Stimulated activated CD4-positive, alpha-beta T cell treated with anti-CD3 and anti-CD28 coated beads, Interleukin-1b, Interleukin-23, amount 100 ng/mL, for 4 hours (primary cell): ENCODE results near the gene THRB.

ENCODE experiments used
- DNase-seq, 2 donors: peaks; one replicate each; pipeline ENCODE4 v3.0.0-alpha.2; 2020; ENCODE audit warnings: low read depth in 2 of 2

THRB gene

GRCh38 chr3:24351779-24352469, 142.7 kb downstream of the THRB start:
- DNase-seq: no peak

DNA sequence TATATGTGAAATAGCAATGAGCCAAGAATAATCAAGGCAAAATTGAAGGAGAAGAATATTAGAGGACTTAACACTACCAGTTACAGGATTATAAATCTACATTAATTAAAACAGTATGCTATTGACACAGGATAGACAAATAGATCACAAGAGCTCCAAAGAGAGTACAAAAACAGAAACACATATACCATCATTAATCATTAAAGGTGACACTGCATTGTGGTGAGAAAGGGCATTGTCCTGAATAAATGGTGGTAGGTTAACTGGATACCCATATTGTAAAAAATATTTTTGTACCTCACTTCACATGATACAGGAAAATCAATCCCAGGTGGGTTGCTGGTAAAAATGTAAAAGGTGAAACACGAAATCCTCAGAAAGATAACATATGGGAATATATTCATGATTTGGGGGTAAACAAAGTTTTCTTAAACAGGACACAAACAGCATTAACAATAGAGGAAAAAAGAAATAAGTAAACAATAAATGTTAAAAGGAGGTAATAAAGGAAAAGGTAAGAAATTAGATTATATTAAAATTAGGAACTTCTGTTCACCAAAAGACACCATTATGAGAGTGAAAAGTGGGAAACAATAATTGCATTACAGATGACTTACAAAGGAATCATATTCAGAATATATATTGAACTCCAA, 145.2 kb downstream of the THRB start:
- no peak for DNase-seq

DNA sequence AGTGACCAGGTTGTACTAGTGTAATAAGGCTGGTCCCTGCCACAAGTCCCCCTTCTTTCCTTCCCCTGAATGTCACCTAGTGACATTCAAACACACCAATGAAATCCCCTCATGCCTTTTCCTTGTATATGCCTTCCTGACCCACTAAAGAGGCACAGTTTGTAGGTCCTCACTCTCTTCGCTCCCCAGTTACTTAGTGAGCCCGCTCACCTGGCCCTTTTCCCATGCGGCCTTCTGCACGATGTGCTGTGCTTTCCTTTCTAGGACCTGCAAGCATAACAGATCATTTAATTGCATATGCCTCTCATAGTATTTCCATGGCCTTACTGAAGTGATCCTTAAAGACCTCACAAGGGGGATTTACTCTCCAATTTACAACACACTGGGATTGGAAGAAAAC, 146.3 kb downstream of the THRB start:
- DNase-seq: no peak

DNA sequence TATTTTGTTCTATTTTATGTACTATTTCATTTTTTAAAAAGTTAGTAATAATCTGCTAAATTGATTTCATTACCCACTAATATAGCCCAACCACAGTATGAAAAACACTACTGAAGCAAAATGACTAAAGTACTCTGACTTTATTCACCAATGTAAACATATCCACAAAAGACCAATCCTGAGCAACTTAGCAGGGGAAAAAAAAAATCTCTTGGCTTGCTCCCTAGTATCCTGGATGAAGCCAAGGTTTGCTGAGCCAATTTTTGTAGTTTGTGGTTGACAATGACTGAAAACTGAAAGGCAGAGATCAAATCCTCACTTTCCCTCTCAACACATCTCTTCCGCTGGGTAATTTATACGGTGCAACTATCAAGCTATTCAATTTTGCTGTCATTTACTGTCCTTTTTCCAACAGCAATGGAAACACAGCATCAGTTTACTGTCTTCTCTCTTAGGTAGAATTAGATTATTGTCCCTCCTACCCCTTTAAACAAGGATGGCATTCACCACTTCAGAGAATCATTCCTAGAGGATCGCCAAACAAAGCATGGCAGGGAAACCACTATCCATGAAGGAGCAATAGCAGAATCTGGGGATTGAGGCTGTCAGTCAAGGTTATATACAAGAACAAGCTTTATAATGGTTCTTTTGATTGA, 149.7 kb downstream of the THRB start:
- no peak for DNase-seq

DNA sequence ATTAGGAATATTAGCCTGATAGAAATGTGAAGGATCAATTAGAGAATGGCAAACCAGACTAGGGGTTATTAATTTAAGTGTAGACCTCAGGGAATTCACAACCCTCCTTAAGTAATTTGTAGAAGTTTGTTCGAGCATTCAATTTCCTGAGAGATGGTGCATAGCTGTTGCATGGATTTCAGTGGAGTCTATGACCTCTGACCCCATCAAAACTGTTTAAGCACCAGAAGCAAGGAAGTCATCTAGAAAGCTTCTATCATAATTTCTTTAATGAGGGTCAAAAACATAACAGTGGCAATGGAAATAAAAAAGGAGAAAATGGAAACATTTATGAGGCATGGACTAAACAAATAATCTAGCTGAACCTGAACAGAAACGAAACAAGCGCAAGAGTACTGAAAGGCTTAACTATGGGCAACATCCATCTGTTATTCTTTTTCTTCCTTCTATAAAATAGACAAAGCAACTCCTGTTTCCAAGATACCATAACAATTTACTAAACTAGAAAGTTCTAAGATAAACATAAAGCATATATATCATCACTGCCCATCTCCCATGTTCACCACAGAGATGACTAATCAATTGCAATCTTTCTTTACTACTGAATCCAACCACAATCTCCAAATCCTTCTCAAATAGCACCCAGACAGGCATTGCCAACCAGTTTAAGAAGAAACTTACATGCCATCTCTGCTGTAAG, 151.4 kb downstream of the THRB start:
- no peak for DNase-seq

- no peak for DNase-seq
These were observed 152.4 kb downstream of the THRB start for GRCh38 chr3:24342275-24342674.

- DNase-seq: no peak
These were observed 153.0 kb downstream of the THRB start for GRCh38 chr3:24341668-24342067.

DNA sequence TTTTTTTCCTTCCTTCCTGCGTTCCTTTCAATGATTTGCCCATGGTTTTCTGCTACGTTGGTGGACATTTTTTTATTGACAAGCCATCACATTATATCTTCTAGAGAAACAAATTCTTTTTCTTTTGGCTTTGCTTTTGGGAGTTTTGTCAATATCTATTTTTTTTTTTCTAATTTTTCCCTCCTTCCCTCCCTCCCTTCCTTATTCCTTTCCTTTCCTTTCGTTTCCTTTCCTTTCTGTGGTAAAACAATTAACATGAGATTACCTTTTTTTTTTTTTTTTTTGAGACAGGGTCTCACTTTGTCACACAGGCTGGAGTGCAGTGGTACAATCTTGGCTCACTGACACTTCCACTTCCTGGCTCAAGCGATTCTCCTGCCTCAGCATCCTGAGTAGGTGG, 153.7 kb downstream of the THRB start:
- no peak for DNase-seq

DNA sequence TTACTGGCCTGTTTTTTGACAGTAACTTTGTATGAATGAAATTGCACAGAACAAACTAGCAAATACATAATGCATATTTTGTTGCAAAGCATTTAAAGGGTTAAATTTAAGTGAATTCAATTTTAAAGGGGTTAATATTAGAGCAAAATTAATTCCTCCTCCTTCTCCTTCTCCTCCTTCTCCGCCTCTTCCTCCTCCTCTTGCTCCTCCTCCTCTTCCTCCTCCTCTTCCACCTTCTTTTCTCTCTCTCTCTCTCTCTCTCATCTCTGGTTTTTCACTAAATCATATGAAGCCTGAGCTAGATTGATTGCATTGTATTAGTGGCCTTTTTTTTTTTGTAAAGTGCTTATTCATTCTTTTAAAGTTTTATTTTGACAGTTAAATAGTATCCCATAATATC, 154.5 kb downstream of the THRB start:
- no peak for DNase-seq

GRCh38 chr3:24339266-24339825, 155.3 kb downstream of the THRB start:
- no peak for DNase-seq

DNA sequence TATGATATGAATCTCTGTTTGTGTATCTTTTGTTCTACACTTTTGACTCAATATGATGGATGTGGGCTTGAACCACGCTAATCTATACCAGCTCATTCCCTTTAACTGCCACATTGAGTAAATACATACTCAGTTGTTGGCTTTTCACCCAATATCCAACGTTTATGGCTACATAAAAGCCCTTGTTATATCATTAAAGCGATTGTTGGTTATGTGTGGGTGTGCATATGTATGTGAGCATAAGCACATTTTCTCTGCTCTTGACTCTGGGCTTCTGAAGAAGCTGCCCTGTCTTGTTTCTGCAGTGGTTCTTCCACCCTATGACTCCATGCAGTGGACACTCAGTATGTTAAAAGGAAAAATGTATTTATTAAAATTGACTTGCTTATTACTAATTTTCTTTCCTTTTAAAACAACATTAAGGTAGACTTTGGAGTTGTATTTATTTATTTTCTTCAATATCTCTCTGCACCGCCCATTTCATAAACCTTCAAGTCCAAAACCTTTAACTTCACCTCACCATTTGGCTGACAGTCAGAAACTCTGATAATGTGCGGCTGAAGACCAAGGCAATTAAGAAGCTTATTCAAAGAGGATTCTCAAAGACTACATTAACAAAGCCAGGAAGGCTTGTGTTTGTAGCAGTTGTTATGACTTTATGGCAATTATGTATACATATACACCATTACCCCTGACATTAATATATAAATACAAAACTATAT, 156.1 kb downstream of the THRB start:
- DNase-seq: no peak

DNA sequence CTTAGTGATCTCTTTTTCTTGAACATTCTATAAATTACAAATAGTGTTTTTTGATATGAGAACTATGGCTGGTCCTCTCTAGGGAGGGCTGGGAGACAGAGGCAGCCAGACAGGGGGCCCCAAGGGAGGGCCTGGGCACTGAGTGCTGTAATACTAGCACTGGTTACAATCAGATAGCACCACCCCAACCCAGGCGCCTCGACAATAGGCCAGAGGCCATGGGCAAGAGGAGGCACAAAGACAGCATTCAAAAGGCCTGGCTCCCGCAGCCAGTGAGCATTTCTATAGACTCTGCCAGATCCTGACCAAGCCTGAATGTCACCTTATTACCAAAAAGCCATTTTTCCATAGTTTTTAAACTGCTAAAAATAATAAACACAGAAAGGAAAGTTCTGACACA, 158.5 kb downstream of the THRB start:
- no peak for DNase-seq

- no peak for DNase-seq
These were observed 162.6 kb downstream of the THRB start for GRCh38 chr3:24332092-24332491.

DNA sequence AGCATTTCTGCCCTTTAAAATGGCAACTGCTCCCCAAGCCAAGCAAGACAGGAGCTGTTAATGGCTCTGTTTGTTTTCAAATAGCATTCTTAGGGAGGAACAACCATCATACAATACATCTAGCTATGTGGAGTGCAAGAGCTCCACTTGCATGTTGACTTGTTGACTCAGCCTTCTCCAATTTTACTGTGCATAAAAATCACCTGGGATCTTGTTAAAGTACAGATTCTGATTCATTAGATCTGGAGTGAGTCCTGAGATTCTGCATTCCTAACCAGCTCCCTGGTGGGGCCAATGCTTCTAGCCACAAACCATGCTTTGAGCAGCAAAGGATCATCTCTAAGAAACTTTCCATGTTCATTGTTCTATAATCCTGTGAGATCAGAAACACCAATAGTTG, 171.4 kb downstream of the THRB start:
- no peak for DNase-seq

- DNase-seq: no peak
These were observed 174.0 kb downstream of the THRB start for GRCh38 chr3:24320601-24321000.

GRCh38 chr3:24318677-24319287, 175.9 kb downstream of the THRB start:
- DNase-seq: no peak

GRCh38 chr3:24316887-24317383, 177.7 kb downstream of the THRB start:
- no peak for DNase-seq

DNA sequence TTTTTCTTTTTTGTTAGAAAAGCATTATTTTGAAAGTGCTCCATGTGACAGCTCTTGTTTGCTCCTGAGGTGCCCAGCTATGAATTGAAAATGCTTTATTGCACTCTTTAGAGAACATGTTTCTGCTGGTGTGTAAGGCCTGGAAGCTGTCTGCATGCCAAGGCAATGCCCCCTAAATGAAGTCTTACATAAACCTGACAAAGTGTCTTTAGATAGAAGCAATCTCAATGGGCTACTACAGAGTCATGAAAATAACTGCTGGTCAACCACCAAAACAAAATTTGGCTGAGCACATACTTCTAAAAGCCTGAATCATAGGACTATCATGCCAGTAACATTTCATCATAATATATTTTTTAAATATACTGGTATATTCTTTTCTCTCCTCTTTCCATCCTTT, 178.7 kb downstream of the THRB start:
- no peak for DNase-seq

GRCh38 chr3:24315356-24315755, 179.3 kb downstream of the THRB start:
- no peak for DNase-seq

- DNase-seq: no peak
These were observed 182.8 kb downstream of the THRB start for GRCh38 chr3:24311881-24312280.

GRCh38 chr3:24310887-24311286, 183.8 kb downstream of the THRB start:
- no peak for DNase-seq
